GM18909 (cell line): ENCODE measurements around the gene CFAP53.
A peak's percentile ranks its signal among the peaks of the same experiment; 100 is the strongest.
"Not testable (repeated sequence)": the region's sequence is repeated elsewhere in the genome, so short reads cannot be mapped to it uniquely, and the experiment has no call there.

Experiments used
- ATAC-seq: cut with Tn5 transposase; IDR thresholded peaks from one replicate; pipeline ENCODE4 v1.9.1; 2021; ENCODE audit warnings: mild to moderate bottlenecking; ENCODE audit not compliant: unreplicated experiment, poor library complexity

Gene CFAP53

GRCh38 chr18:50274044-50274442, 7.7 kb upstream of the CFAP53 start:
- no peak for ATAC-seq

GRCh38 chr18:50273203-50274043, 7.1 kb upstream of the CFAP53 start:
- no peak for ATAC-seq

GRCh38 chr18:50272568-50272967, 6.3 kb upstream of the CFAP53 start:
- ATAC-seq = no peak

- peak; percentile 74 for ATAC-seq
These were observed 1.9 kb upstream of the CFAP53 start for GRCh38 chr18:50268022-50268747.

GRCh38 chr18:50262977-50263376, 3.3 kb downstream of the CFAP53 start:
- ATAC-seq = no peak

GRCh38 chr18:50250935-50251334, 15.4 kb downstream of the CFAP53 start:
- no peak for ATAC-seq

GRCh38 chr18:50249576-50249975, 16.7 kb downstream of the CFAP53 start:
- ATAC-seq = no peak

- ATAC-seq = no peak
These were observed 18.7 kb downstream of the CFAP53 start for GRCh38 chr18:50247561-50247960.

GRCh38 chr18:50241768-50242167, 24.5 kb downstream of the CFAP53 start:
- not testable (repeated sequence) for ATAC-seq

GRCh38 chr18:50240080-50240563, 26.2 kb downstream of the CFAP53 start:
- ATAC-seq = no peak

GRCh38 chr18:50232419-50232818, 33.9 kb downstream of the CFAP53 start:
- no peak for ATAC-seq

GRCh38 chr18:50231621-50232020, 34.7 kb downstream of the CFAP53 start:
- ATAC-seq = no peak

GRCh38 chr18:50220249-50220648, 46.0 kb downstream of the CFAP53 start:
- ATAC-seq = not testable (repeated sequence)

GRCh38 chr18:50218432-50219197, 47.7 kb downstream of the CFAP53 start:
- peak; percentile 60 for ATAC-seq

- ATAC-seq = no peak
These were observed 57.0 kb downstream of the CFAP53 start for GRCh38 chr18:50209311-50209710.

GRCh38 chr18:50207722-50208121, 58.6 kb downstream of the CFAP53 start:
- ATAC-seq = no peak

- ATAC-seq = no peak
These were observed 62.3 kb downstream of the CFAP53 start for GRCh38 chr18:50203801-50204604.

GRCh38 chr18:50201476-50202018, 64.7 kb downstream of the CFAP53 start:
- no peak for ATAC-seq

- no peak for ATAC-seq
These were observed 66.4 kb downstream of the CFAP53 start for GRCh38 chr18:50199921-50200320.
